ENCODE measurements around the gene MOB1A. TPM values are rescaled to one million over a fixed set of nuclear protein-coding genes. Genes with fewer than 3 reads are reported as not detected.

Gene MOB1A
- 110 and 112 TPM in 2 replicates for total RNA-seq

GRCh38 chr2:74178211-74179062 lies at the start of gene MOB1A:
TSS of gene MOB1A (minus strand) at chr2:74178879. CDS start at chr2:74178674, 205 bp downstream.

GRCh38 chr2:74198461-74199274 lies 20.0 kb upstream of the MOB1A start, which contains the start of gene MTHFD2:
TSS of gene MTHFD2 (plus strand) at chr2:74198615. CDS start at chr2:74198642, 27 bp downstream.

GRCh38 chr2:74147727-74148456 lies 30.8 kb downstream of the MOB1A start, which contains the start of gene BOLA3:
TSS of gene BOLA3 (minus strand) at chr2:74147912. CDS start at chr2:74147874, 38 bp downstream.

Other genes with a start within 250 kb of the MOB1A start
- gene TET3, start 194.0 kb downstream of the MOB1A start, total RNA-seq, result 2.9 and 3.3 TPM in 2 replicates
- gene BOLA3, start 31.0 kb downstream of the MOB1A start, total RNA-seq, result 130 and 138 TPM in 2 replicates
- 57.7 and 61.6 TPM in 2 replicates for gene MTHFD2, start 19.7 kb upstream of the MOB1A start, total RNA-seq
- 0.05 and 0.07 TPM in 2 replicates for gene SLC4A5, start 164.5 kb upstream of the MOB1A start, total RNA-seq
- gene DCTN1, start 201.4 kb upstream of the MOB1A start, total RNA-seq, result 125 and 128 TPM in 2 replicates
- gene C2orf81, start 242.7 kb upstream of the MOB1A start, total RNA-seq, result 0.59 and 0.67 TPM in 2 replicates
- 27.2 and 30.3 TPM in 2 replicates for gene WDR54, start 242.9 kb upstream of the MOB1A start, total RNA-seq

All from mammary microvascular endothelial cell (primary cell).